CD14-positive monocyte (primary cell): Measurements from ENCODE around the gene MLXIP. TPM values are rescaled to one million over a fixed set of nuclear protein-coding genes. Genes with fewer than 3 reads are reported as not detected.
A peak's percentile ranks its signal among the peaks of the same experiment; 100 is the strongest.

Experiments
- DNase-seq, 3 donors: peaks; one replicate each; pipeline ENCODE4 v3.0.0-alpha.2; 2011 to 2022
- H2AFZ ChIP-seq: 2 replicates; pipeline ENCODE4 v1.6.0; 2012; ENCODE audit warnings: mild to moderate bottlenecking, low read depth, low read length, inconsistent platforms; ENCODE audit not compliant: insufficient read depth, poor library complexity, severe bottlenecking
- H3K27ac ChIP-seq, 2 donors: 1 replicate in 1 of 2; 2 replicates in 1 of 2; pipeline ENCODE4 v1.5.1; 2012 to 2013; ENCODE audit warnings: low read length in 2 of 2, control low read depth in 1 of 2, inconsistent platforms in 1 of 2, low read depth in 1 of 2, mild to moderate bottlenecking in 1 of 2
- H3K27me3 ChIP-seq, 2 donors: one replicate each; pipeline versions ENCODE4 v1.6.0 to v1.6.1; 2011 to 2013; ENCODE audit warnings: low read length in 2 of 2; ENCODE audit not compliant: control insufficient read depth in 2 of 2, insufficient read depth in 2 of 2
- H3K36me3 ChIP-seq, 2 donors: replicated peaks in 1 of 2; 1 replicate in 1 of 2; 2 replicates in 1 of 2; pipeline versions ENCODE4 v1.5.1 to v1.6.1; 2012 to 2013; ENCODE audit warnings: low read length in 2 of 2, control low read depth in 1 of 2, inconsistent platforms in 1 of 2, mild to moderate bottlenecking in 1 of 2; ENCODE audit not compliant: insufficient read depth in 2 of 2, control insufficient read depth in 1 of 2
- H3K4me1 ChIP-seq, 2 donors: 1 replicate in 1 of 2; 2 replicates in 1 of 2; pipeline versions ENCODE4 v1.5.1 to v1.6.1; 2012 to 2013; ENCODE audit warnings: low read length in 2 of 2, control low read depth in 1 of 2, inconsistent platforms in 1 of 2, mild to moderate bottlenecking in 1 of 2, moderate library complexity in 1 of 2; ENCODE audit not compliant: insufficient read depth in 2 of 2, control insufficient read depth in 1 of 2
- H3K4me2 ChIP-seq: replicated peaks from 2 replicates; pipeline ENCODE3; 2012; ENCODE audit warnings: low read length, moderate library complexity, mild to moderate bottlenecking; ENCODE audit not compliant: poor library complexity, severe bottlenecking; ENCODE audit errors: extremely low read depth
- H3K4me3 ChIP-seq, 3 experiments: fragments of 200-600 bp in 1 of 3; sonication (generic) in 1 of 3; replicated peaks in 1 of 3; 1 replicate in 2 of 3; 2 replicates in 1 of 3; pipeline ENCODE4 v1.5.1; 2011 to 2013; ENCODE audit warnings: low read length in 3 of 3, mild to moderate bottlenecking in 3 of 3, control low read depth in 2 of 3, low read depth in 2 of 3, inconsistent platforms in 1 of 3, moderate library complexity in 1 of 3
- H3K79me2 ChIP-seq: 2 replicates; pipeline ENCODE4 v1.6.0; 2012; ENCODE audit warnings: mild to moderate bottlenecking, control low read depth, inconsistent platforms, low read length, moderate library complexity; ENCODE audit not compliant: insufficient read depth
- H3K9ac ChIP-seq: 2 replicates; pipeline ENCODE4 v1.6.0; 2017; ENCODE audit warnings: low read length, mild to moderate bottlenecking; ENCODE audit not compliant: insufficient read depth, poor library complexity, severe bottlenecking
- H3K9me3 ChIP-seq, 2 donors: replicated peaks in 1 of 2; 1 replicate in 1 of 2; 2 replicates in 1 of 2; pipeline versions ENCODE4 v1.5.1 to v1.6.1; 2012 to 2013; ENCODE audit warnings: low read length in 2 of 2, control low read depth in 1 of 2; ENCODE audit not compliant: control insufficient read depth in 1 of 2, insufficient read depth in 1 of 2
- H4K20me1 ChIP-seq: 2 replicates; pipeline ENCODE4 v1.6.0; 2012; ENCODE audit warnings: mild to moderate bottlenecking, low read length, control low read depth, moderate library complexity; ENCODE audit not compliant: insufficient read depth
- H3K27ac Mint-ChIP-seq, 7 donors: one replicate each; pipeline ENCODE4 v1.8.0; 2020; ENCODE audit warnings: mild to moderate bottlenecking in 7 of 7, mixed read lengths in 7 of 7, moderate library complexity in 6 of 7, inconsistent platforms in 2 of 7
- H3K27me3 Mint-ChIP-seq, 3 donors: one replicate each; pipeline ENCODE4 v1.8.0; 2021 to 2022; ENCODE audit warnings: low read depth in 3 of 3, mild to moderate bottlenecking in 3 of 3, mixed read lengths in 3 of 3, moderate library complexity in 3 of 3, inconsistent platforms in 1 of 3
- H3K36me3 Mint-ChIP-seq, 2 donors: one replicate each; pipeline ENCODE4 v1.8.0; 2020; ENCODE audit warnings: mixed read lengths in 2 of 2, inconsistent platforms in 1 of 2, mild to moderate bottlenecking in 1 of 2
- H3K4me1 Mint-ChIP-seq: one replicate; pipeline ENCODE4 v1.8.0; 2020; ENCODE audit warnings: mild to moderate bottlenecking, mixed read lengths
- H3K4me3 Mint-ChIP-seq, 2 donors: one replicate each; pipeline ENCODE4 v1.8.0; 2020; ENCODE audit warnings: mild to moderate bottlenecking in 2 of 2, mixed read lengths in 2 of 2, moderate library complexity in 1 of 2
- H3K9me3 Mint-ChIP-seq, 7 donors: one replicate each; pipeline ENCODE4 v1.8.0; 2020 to 2022; ENCODE audit warnings: mixed read lengths in 7 of 7, mild to moderate bottlenecking in 6 of 7, moderate library complexity in 6 of 7, inconsistent platforms in 2 of 7
- CTCF ChIP-seq: fragments of 200-600 bp; IDR thresholded peaks from one replicate; pipeline ENCODE4 v1.8.0; 2022; ENCODE audit warnings: antibody characterized with exemption, mild to moderate bottlenecking
- WGBS: methylation state at CpG from one replicate; pipeline ENCODE4 v1.1.5; 2013; ENCODE audit warnings: missing lambda C conversion rate; ENCODE audit not compliant: insufficient coverage; 5-methylcytosine and 5-hydroxymethylcytosine counted together
- intact Hi-C, 2 donors: fragments of 100-400 bp; cut with micrococcal nuclease; formaldehyde crosslinking; loops; one replicate each; pipeline versions ENCODE4 v1.15.0 to v1.15.1; 2023
- polyA plus RNA-seq, 3 donors: library from polyadenylated mRNA; depleted of rRNA in 1 of 3; unstranded in 2 of 3; stranded (reverse) in 1 of 3; fragments of 300-500 nt in 2 of 3; fragments of >200 nt in 1 of 3; fragmentation: Illumina TruSeq in 2 of 3; gene quantifications; 1 replicate in 2 of 3; 2 replicates in 1 of 3; pipeline ENCODE4 v1.2.3, GENCODE V29; 2012 to 2021

The MLXIP gene
- polyA plus RNA-seq, 3 donors = 4.5 to 44.8 (median 4.6) TPM

DNA sequence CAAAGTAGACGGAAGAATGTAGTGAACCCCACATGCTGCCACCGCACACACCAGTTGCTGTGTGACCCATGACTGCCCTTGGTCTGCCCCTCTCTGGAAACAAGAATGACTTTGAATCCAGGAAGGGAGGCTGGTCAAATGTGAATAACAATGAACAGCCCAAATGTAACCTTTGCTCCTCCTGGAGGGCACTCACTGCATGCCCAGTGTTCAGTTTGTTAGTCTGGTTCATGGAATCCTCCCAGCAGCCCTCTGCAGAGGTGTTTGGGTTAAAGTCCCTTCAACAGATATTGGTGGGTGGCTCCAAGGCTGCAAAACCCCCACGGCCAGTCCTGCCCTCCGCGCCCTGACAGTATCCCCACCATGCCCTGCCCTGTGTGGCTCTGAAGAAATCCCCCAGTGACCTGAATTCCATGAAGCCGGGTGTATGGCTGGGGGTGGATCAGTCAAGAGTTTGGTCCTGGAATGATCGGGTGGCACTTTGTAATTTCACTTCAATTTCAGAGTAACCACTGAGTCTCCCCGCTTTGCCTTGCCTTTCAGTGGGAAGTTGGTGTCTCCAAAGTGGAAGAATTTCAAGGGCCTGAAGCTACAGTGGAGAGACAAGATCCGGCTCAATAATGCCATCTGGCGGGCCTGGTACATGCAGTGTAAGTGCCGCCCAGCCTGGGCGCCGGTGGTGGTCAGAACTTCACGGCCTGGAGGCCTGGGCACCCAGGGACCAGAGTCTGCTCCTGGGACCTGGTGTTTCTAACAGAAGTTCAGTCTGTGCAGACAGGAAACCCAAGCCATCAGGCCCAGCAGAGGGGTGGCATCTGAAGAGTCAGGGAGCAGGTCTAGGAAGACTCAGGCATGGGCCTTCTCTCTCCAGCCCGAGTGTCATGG lies 48.4 kb downstream of the MLXIP start:
- Mint-ChIP-seq H3K36me3 (peaks cover 53 to 56% of the 10 kb centered on the region in 2 donors), H3K4me3 (no peak overlapping the region), H3K4me1 (peaks cover 24% of the 10 kb centered on the region), H3K27me3 (no peaks in the 10 kb centered on the region), H3K27ac (peak overlapping the region in 4 of 7 donors; percentile 9 to 57 (median 34)), H3K9me3 (no peaks in the 10 kb centered on the region)
- Histone ChIP-seq H3K79me2 (peaks cover 56% of the 10 kb centered on the region), H2AFZ (no peak overlapping the region), H3K27me3 (no peaks in the 10 kb centered on the region), H3K9ac (no peak overlapping the region), H3K36me3 (peaks cover 50 to 61% of the 10 kb centered on the region in 2 donors), H3K27ac (no peak overlapping the region), H3K4me1 (peaks cover 14% of the 10 kb centered on the region in 2 donors), H3K4me2 (no peak overlapping the region), H4K20me1 (peaks cover 95% of the 10 kb centered on the region), H3K9me3 (no peaks in the 10 kb centered on the region), H3K4me3 (no peak overlapping the region)
- 95% methylated on average over 11 of the region's 15 CpGs for WGBS
- TF ChIP-seq CTCF = no peak
- intact Hi-C loops = no loop called here
- DNase-seq = no peak

GRCh38 chr12:122127839-122128238 lies 49.3 kb downstream of the MLXIP start:
- no peak for DNase-seq
- H3K4me3 Mint-ChIP-seq = no peak overlapping the region
- no peak overlapping the region for H2AFZ ChIP-seq
- no peak overlapping the region for H3K27ac ChIP-seq
- WGBS = 92% methylated on average over 12 of the region's 13 CpGs
- H3K4me1 ChIP-seq = peaks cover 13 to 14% of the 10 kb centered on the region in 2 donors
- intact Hi-C loops = no loop called here
- H3K9me3 ChIP-seq = no peaks in the 10 kb centered on the region
- H3K9me3 Mint-ChIP-seq = no peaks in the 10 kb centered on the region
- no peak overlapping the region for H3K9ac ChIP-seq
- H4K20me1 ChIP-seq = peaks cover 86% of the 10 kb centered on the region
- H3K4me1 Mint-ChIP-seq = peaks cover 21% of the 10 kb centered on the region
- peaks cover 59 to 70% of the 10 kb centered on the region in 2 donors for H3K36me3 ChIP-seq
- TF ChIP-seq CTCF = no peak
- peaks cover 49% of the 10 kb centered on the region for H3K79me2 ChIP-seq
- no peak overlapping the region for H3K4me3 ChIP-seq
- H3K27me3 ChIP-seq = no peaks in the 10 kb centered on the region
- H3K27ac Mint-ChIP-seq = peak overlapping the region in 1 of 7 donors; percentile 57
- H3K36me3 Mint-ChIP-seq = peaks cover 61 to 64% of the 10 kb centered on the region in 2 donors
- no peaks in the 10 kb centered on the region for H3K27me3 Mint-ChIP-seq
- no peak overlapping the region for H3K4me2 ChIP-seq
